DND-41 (cell line): ENCODE data around the gene MICAL2.

Experiments used
- EZH2 ChIP-seq: IDR thresholded peaks from 3 replicates; pipeline ENCODE4 v1.6.1; 2012; ENCODE audit warnings: borderline replicate concordance, low read depth, mild to moderate bottlenecking, moderate library complexity, low read length, inconsistent platforms; ENCODE audit not compliant: severe bottlenecking
- TF ChIP-seq, protein P1 (sequence below): IDR thresholded peaks from 2 replicates; pipeline ENCODE4 v1.5.1; 2012; ENCODE audit warnings: borderline replicate concordance, low read length, moderate library complexity, mild to moderate bottlenecking; ENCODE audit not compliant: poor library complexity, severe bottlenecking; ENCODE audit errors: extremely low read depth

DNA sequence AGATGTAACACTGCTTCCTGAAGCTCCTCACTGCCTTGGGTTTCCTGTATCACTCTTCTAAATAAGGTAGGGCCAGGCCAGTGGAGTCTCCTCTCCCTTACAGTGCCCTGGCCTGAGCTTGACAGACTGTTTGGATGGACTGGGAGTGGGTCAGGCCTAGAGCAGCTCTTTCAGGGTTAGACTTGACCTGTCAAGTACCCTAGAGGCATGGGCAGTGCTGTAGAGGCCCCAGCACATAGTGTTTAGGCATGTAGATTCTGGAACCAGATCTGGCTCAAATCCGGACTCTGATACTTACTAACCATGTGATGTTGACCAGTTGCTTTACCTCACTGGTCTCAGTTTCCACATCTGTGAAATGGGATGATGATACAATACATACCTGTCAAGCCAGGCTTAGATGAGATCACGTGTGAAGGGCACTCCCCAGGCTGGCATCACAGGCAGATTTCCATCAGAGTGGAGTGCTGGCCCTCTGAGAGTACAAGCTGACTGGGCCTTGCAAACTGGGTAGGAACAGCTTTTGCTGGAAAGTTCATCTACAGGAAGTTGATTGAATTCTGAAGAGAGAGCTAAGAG lies 1.4 kb upstream of the MICAL2 start:
- TF ChIP-seq, protein P1, sequence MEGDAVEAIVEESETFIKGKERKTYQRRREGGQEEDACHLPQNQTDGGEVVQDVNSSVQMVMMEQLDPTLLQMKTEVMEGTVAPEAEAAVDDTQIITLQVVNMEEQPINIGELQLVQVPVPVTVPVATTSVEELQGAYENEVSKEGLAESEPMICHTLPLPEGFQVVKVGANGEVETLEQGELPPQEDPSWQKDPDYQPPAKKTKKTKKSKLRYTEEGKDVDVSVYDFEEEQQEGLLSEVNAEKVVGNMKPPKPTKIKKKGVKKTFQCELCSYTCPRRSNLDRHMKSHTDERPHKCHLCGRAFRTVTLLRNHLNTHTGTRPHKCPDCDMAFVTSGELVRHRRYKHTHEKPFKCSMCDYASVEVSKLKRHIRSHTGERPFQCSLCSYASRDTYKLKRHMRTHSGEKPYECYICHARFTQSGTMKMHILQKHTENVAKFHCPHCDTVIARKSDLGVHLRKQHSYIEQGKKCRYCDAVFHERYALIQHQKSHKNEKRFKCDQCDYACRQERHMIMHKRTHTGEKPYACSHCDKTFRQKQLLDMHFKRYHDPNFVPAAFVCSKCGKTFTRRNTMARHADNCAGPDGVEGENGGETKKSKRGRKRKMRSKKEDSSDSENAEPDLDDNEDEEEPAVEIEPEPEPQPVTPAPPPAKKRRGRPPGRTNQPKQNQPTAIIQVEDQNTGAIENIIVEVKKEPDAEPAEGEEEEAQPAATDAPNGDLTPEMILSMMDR: no peak
- TF ChIP-seq EZH2: no peak
